SU-DHL-6 (cell line): ENCODE measurements around the gene SAMD9.

Experiments
- EZH2phosphoT487 ChIP-seq: fragments of 200-600 bp; sonication (generic), shearing (Covaris generic); conservative IDR thresholded peaks from 2 replicates; pipeline ENCODE4 v1.6.1; 2018; ENCODE audit warnings: mild to moderate bottlenecking, antibody characterized with exemption, low read length, moderate library complexity, mixed read lengths
- TF ChIP-seq, protein P1 (sequence below): fragments of 200-600 bp; sonication (generic); IDR thresholded peaks from one replicate; pipeline ENCODE4 v1.5.1; 2017; ENCODE audit warnings: antibody characterized with exemption, mild to moderate bottlenecking, low read length, moderate library complexity; ENCODE audit not compliant: insufficient read depth, poor library complexity, severe bottlenecking

DNA sequence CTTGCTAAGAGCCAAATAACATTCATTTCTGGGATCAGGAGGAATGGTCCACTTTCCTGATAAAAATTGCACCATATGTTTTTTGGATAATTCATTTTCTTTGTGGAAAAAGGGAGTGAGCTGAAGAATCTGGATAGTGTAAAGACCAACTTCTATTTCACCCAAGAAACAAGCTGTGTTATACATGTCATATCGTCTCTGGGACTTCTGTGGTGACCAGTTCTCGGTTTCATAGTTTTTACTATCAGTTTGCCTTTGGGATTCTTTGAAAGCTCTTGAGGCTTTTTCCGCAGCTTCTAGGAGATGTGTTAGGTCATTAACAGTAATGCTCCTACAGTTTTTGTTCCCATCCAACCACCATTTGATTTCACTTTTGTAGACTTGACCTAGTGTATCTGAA is 14.4 kb upstream of the SAMD9 start:
- TF ChIP-seq, protein P1, sequence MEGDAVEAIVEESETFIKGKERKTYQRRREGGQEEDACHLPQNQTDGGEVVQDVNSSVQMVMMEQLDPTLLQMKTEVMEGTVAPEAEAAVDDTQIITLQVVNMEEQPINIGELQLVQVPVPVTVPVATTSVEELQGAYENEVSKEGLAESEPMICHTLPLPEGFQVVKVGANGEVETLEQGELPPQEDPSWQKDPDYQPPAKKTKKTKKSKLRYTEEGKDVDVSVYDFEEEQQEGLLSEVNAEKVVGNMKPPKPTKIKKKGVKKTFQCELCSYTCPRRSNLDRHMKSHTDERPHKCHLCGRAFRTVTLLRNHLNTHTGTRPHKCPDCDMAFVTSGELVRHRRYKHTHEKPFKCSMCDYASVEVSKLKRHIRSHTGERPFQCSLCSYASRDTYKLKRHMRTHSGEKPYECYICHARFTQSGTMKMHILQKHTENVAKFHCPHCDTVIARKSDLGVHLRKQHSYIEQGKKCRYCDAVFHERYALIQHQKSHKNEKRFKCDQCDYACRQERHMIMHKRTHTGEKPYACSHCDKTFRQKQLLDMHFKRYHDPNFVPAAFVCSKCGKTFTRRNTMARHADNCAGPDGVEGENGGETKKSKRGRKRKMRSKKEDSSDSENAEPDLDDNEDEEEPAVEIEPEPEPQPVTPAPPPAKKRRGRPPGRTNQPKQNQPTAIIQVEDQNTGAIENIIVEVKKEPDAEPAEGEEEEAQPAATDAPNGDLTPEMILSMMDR = no peak
- TF ChIP-seq EZH2phosphoT487 = no peak
